Measurements from ENCODE around the gene LPIN1.

Gene LPIN1

GRCh38 chr2:11785611-11785940 is 39.1 kb downstream of the LPIN1 start:
- DNase-seq, result no peak

- no peak for DNase-seq
Observed at GRCh38 chr2:11786191-11786590, 39.8 kb downstream of the LPIN1 start.

GRCh38 chr2:11786592-11786991 is 40.2 kb downstream of the LPIN1 start:
- DNase-seq, result no peak

GRCh38 chr2:11787991-11788390 is 41.6 kb downstream of the LPIN1 start:
- no peak for DNase-seq

- no peak for DNase-seq
Observed at GRCh38 chr2:11788461-11789124, 42.2 kb downstream of the LPIN1 start.

- DNase-seq, result no peak
Observed at GRCh38 chr2:11789243-11789642, 42.8 kb downstream of the LPIN1 start.

- DNase-seq, result no peak
Observed at GRCh38 chr2:11790228-11790627, 43.8 kb downstream of the LPIN1 start.

- no peak for DNase-seq
Observed at GRCh38 chr2:11795590-11795989, 49.2 kb downstream of the LPIN1 start.

GRCh38 chr2:11796190-11797171 is 50.0 kb downstream of the LPIN1 start:
- no peak for DNase-seq

GRCh38 chr2:11797846-11798245 is 51.4 kb downstream of the LPIN1 start:
- DNase-seq, result no peak

GRCh38 chr2:11798701-11799435 is 52.4 kb downstream of the LPIN1 start:
- no peak for DNase-seq

- no peak for DNase-seq
Observed at GRCh38 chr2:11799826-11800225, 53.4 kb downstream of the LPIN1 start.

GRCh38 chr2:11802782-11803191 is 56.4 kb downstream of the LPIN1 start:
- no peak for DNase-seq

- DNase-seq, result no peak
Observed at GRCh38 chr2:11805024-11805423, 58.6 kb downstream of the LPIN1 start.

GRCh38 chr2:11805920-11806319 is 59.5 kb downstream of the LPIN1 start:
- DNase-seq, result no peak

- DNase-seq, result no peak
Observed at GRCh38 chr2:11807156-11808015, 61.0 kb downstream of the LPIN1 start.

- DNase-seq, result no peak
Observed at GRCh38 chr2:11808016-11808400, 61.6 kb downstream of the LPIN1 start.

- no peak for DNase-seq
Observed at GRCh38 chr2:11809586-11810236, 63.3 kb downstream of the LPIN1 start.

GRCh38 chr2:11810237-11810977 is 64.0 kb downstream of the LPIN1 start:
- no peak for DNase-seq

- no peak for DNase-seq
Observed at GRCh38 chr2:11811036-11811654, 64.7 kb downstream of the LPIN1 start.

All from femur (tissue), 1 donor.